Measurements from ENCODE around the gene MS4A4A. TPM values are rescaled to one million over a fixed set of nuclear protein-coding genes. Genes with fewer than 3 reads are reported as not detected.

MS4A4A gene
- total and polyA plus RNA-seq, 10 of the 15 experiments (the other 5 are each of a cell fraction or from before 2014, with no cell fraction given): 0.10 to 2.4 (median 0.68) TPM

DNA sequence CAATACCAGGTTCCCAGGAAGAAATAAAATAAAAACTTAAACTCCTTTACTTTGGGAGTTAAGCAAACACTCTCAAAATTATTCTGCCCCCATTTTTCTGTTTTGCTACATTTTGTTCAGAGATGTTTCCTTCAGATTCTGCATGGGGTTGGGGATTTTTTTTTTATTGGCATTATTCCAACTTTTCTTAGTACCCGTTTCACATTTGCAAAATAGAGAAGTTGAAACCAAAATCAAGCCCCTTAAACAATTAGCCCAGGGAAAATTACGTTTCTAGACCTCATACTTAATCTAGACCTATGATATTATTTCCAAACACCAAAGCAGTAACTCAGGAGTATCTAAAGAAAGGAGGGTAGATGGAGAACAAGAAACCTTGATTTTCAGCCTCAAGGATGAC lies 77.3 kb downstream of the MS4A4A start:
- no TSS peak for BruUV-seq (replicated peaks)
- Histone ChIP-seq H2AFZ (ENCODE audit: control insufficient read depth, low read depth, low read length) (no peak overlapping the region), H3K4me2 (ENCODE audit: control insufficient read depth, insufficient read depth) (no peak overlapping the region), H3K4me1 (ENCODE audit: control insufficient read depth, insufficient read depth, low read length) (no peaks in the 10 kb centered on the region), H3K9ac (ENCODE audit: control insufficient read depth, insufficient read depth, low read length) (no peak overlapping the region), H3K79me2 (ENCODE audit: control insufficient read depth, insufficient read depth, low read length) (no peaks in the 10 kb centered on the region), H3K27ac (ENCODE audit: control insufficient read depth, insufficient read depth) (no peak overlapping the region), H3K36me3 (ENCODE audit: control insufficient read depth in 2 of 2, insufficient read depth in 2 of 2, low read length in 1 of 2) (no peaks in the 10 kb centered on the region), H4K20me1 (ENCODE audit: control insufficient read depth, insufficient read depth) (no peaks in the 10 kb centered on the region), H3K9me3 (replicated peaks; ENCODE audit: control insufficient read depth, insufficient read depth, low read length) (peaks cover 22% of the 10 kb centered on the region; the same call in 2 of the 3 replicates), H3K4me3 (no peak overlapping the region), H3K27me3 (replicated peaks in 1 of 2; ENCODE audit: control insufficient read depth in 2 of 2, insufficient read depth in 2 of 2, low read length in 1 of 2) (no peaks in the 10 kb centered on the region)
- ChIA-PET POLR2A (no interaction called here), CTCF (interaction anchor here (1.3 kb wide), 1 partner anchor 252 kb away, joined by 4 read pairs; no protein-coding TSS in a partner anchor), SMC1A (ENCODE audit: uncharacterized antibody, unreplicated experiment) (interaction anchor here (1.5 kb wide), 1 partner anchor 101 kb away, joined by 4 read pairs; no protein-coding TSS in a partner anchor), RAD21 (ENCODE audit: unreplicated experiment) (no interaction called here)
- intact Hi-C loops (cut with micrococcal nuclease; ENCODE audit: unreplicated experiment) (no loop called here), in situ Hi-C loops (cut with MboI) (no loop called here)
- TF ChIP-seq SMAD1 (IDR thresholded peaks at IDR 0.05; ENCODE audit: low read depth, partially characterized antibody) (peak; percentile 64), EED (IDR thresholded peaks at IDR 0.05; ENCODE audit: low read depth) (no peak)
- 0% methylated on average over 2 of the region's 2 CpGs for WGBS (ENCODE audit: insufficient coverage, insufficient replicate concordance, low lambda C conversion rate, missing lambda C conversion rate)
- FAIRE-seq (no peak), DNase-seq (ENCODE audit: low read depth, low spot score) (no peak), ATAC-seq (no peak)

Other genes starting within 250 kb of the MS4A4A start
Only the 7 nearest of the 12 such genes appear.
- gene MS4A6A, start 97.6 kb upstream of the MS4A4A start, total RNA-seq (2014; rRNA removed): 6.0 and 8.0 TPM in 2 replicates
- 9.6 and 10.1 TPM in 2 replicates for gene MS4A6A, start 97.6 kb upstream of the MS4A4A start, total RNA-seq (2014; rRNA removed; fragmentation: Illumina TruSeq; extraction: Trizol)
- gene MS4A6A, start 97.6 kb upstream of the MS4A4A start, total RNA-seq (2021): 4.5 and 7.1 TPM in 2 replicates
- 30.7 and 31.9 TPM in 2 replicates for gene MS4A6A, start 97.6 kb upstream of the MS4A4A start, polyA plus RNA-seq (2011; rRNA removed)
- 13.8 and 27.4 TPM in 2 replicates for gene MS4A6A, start 97.6 kb upstream of the MS4A4A start, polyA plus RNA-seq (2014; fragmentation: Illumina TruSeq; extraction: Trizol)
- 10 to 100 TPM; 12.2 to 12.5 TPM for gene MS4A6A, start 97.6 kb upstream of the MS4A4A start, polyA plus RNA-seq (2014; fragmentation: Nextera tagmentation; extraction: Ambion mirVana)
- 6.5 and 8.0 TPM in 2 replicates for gene MS4A6A, start 97.6 kb upstream of the MS4A4A start, polyA plus RNA-seq (2014; rRNA removed)
- gene MS4A6A, start 97.6 kb upstream of the MS4A4A start, polyA plus RNA-seq (2016; fragmentation: Nextera tagmentation; extraction: Ambion mirVana): 1 to 10 TPM in 1 of 2 experiments, under 1 TPM in 1; 0.75 to 1.5 TPM
- gene MS4A4E, start 37.5 kb upstream of the MS4A4A start, total RNA-seq (2014; rRNA removed): 0.38 and 0.45 TPM in 2 replicates
- 0.46 and 0.54 TPM in 2 replicates for gene MS4A4E, start 37.5 kb upstream of the MS4A4A start, total RNA-seq (2014; rRNA removed; fragmentation: Illumina TruSeq; extraction: Trizol)
- gene MS4A4E, start 37.5 kb upstream of the MS4A4A start, total RNA-seq (2021): 0.72 and 0.92 TPM in 2 replicates
- not detected in 2 replicates for gene MS4A4E, start 37.5 kb upstream of the MS4A4A start, polyA plus RNA-seq (2011; rRNA removed)
- gene MS4A4E, start 37.5 kb upstream of the MS4A4A start, polyA plus RNA-seq (2014; fragmentation: Illumina TruSeq; extraction: Trizol): 0.06 TPM in 1 of 2 replicates, not detected in the other
- gene MS4A4E, start 37.5 kb upstream of the MS4A4A start, polyA plus RNA-seq (2014; fragmentation: Nextera tagmentation; extraction: Ambion mirVana): under 1 TPM; 0.22 to 0.45 TPM
- gene MS4A4E, start 37.5 kb upstream of the MS4A4A start, polyA plus RNA-seq (2014; rRNA removed): 0.73 and 0.81 TPM in 2 replicates
- not detected for gene MS4A4E, start 37.5 kb upstream of the MS4A4A start, polyA plus RNA-seq (2016; fragmentation: Nextera tagmentation; extraction: Ambion mirVana)
- 0.38 TPM in 1 of 2 replicates, not detected in the other for gene MS4A6E, start 46.6 kb downstream of the MS4A4A start, total RNA-seq (2014; rRNA removed)
- not detected in 2 replicates for gene MS4A6E, start 46.6 kb downstream of the MS4A4A start, total RNA-seq (2014; rRNA removed; fragmentation: Illumina TruSeq; extraction: Trizol)
- not detected in 2 replicates for gene MS4A6E, start 46.6 kb downstream of the MS4A4A start, total RNA-seq (2021)
- 0.14 and 0.27 TPM in 2 replicates for gene MS4A6E, start 46.6 kb downstream of the MS4A4A start, polyA plus RNA-seq (2011; rRNA removed)
- gene MS4A6E, start 46.6 kb downstream of the MS4A4A start, polyA plus RNA-seq (2014; fragmentation: Illumina TruSeq; extraction: Trizol): 0.71 TPM in 1 of 2 replicates, not detected in the other
- gene MS4A6E, start 46.6 kb downstream of the MS4A4A start, polyA plus RNA-seq (2014; fragmentation: Nextera tagmentation; extraction: Ambion mirVana): under 1 TPM; 0.47 to 0.49 TPM
- not detected in 2 replicates for gene MS4A6E, start 46.6 kb downstream of the MS4A4A start, polyA plus RNA-seq (2014; rRNA removed)
- under 1 TPM; 0.39 to 0.86 TPM for gene MS4A6E, start 46.6 kb downstream of the MS4A4A start, polyA plus RNA-seq (2016; fragmentation: Nextera tagmentation; extraction: Ambion mirVana)
- gene MS4A7, start 97.9 kb downstream of the MS4A4A start, total RNA-seq (2014; rRNA removed): 2.2 and 2.9 TPM in 2 replicates
- 3.8 and 4.0 TPM in 2 replicates for gene MS4A7, start 97.9 kb downstream of the MS4A4A start, total RNA-seq (2014; rRNA removed; fragmentation: Illumina TruSeq; extraction: Trizol)
- 2.3 and 3.3 TPM in 2 replicates for gene MS4A7, start 97.9 kb downstream of the MS4A4A start, total RNA-seq (2021)
- gene MS4A7, start 97.9 kb downstream of the MS4A4A start, polyA plus RNA-seq (2011; rRNA removed): 9.6 and 11.1 TPM in 2 replicates
- 3.7 and 4.2 TPM in 2 replicates for gene MS4A7, start 97.9 kb downstream of the MS4A4A start, polyA plus RNA-seq (2014; fragmentation: Illumina TruSeq; extraction: Trizol)
- gene MS4A7, start 97.9 kb downstream of the MS4A4A start, polyA plus RNA-seq (2014; fragmentation: Nextera tagmentation; extraction: Ambion mirVana): 10 to 100 TPM in 1 of 2 experiments, 1 to 10 TPM in 1; 7.2 to 17.0 TPM
- 3.9 and 4.6 TPM in 2 replicates for gene MS4A7, start 97.9 kb downstream of the MS4A4A start, polyA plus RNA-seq (2014; rRNA removed)
- 1 to 10 TPM; 1.7 to 1.8 TPM for gene MS4A7, start 97.9 kb downstream of the MS4A4A start, polyA plus RNA-seq (2016; fragmentation: Nextera tagmentation; extraction: Ambion mirVana)
- gene MS4A14, start 115.8 kb downstream of the MS4A4A start, total RNA-seq (2014; rRNA removed): 0.11 and 0.40 TPM in 2 replicates
- gene MS4A14, start 115.8 kb downstream of the MS4A4A start, total RNA-seq (2014; rRNA removed; fragmentation: Illumina TruSeq; extraction: Trizol): 0.40 and 0.60 TPM in 2 replicates
- 0.77 and 1.0 TPM in 2 replicates for gene MS4A14, start 115.8 kb downstream of the MS4A4A start, total RNA-seq (2021)
- gene MS4A14, start 115.8 kb downstream of the MS4A4A start, polyA plus RNA-seq (2011; rRNA removed): 1.0 and 1.7 TPM in 2 replicates
- 0.81 and 0.89 TPM in 2 replicates for gene MS4A14, start 115.8 kb downstream of the MS4A4A start, polyA plus RNA-seq (2014; fragmentation: Illumina TruSeq; extraction: Trizol)
- under 1 TPM; 0.13 to 0.18 TPM for gene MS4A14, start 115.8 kb downstream of the MS4A4A start, polyA plus RNA-seq (2014; fragmentation: Nextera tagmentation; extraction: Ambion mirVana)
- gene MS4A14, start 115.8 kb downstream of the MS4A4A start, polyA plus RNA-seq (2014; rRNA removed): 0.38 and 0.72 TPM in 2 replicates
- under 1 TPM in 1 of 2 experiments, not detected in 1; 0.63 TPM for gene MS4A14, start 115.8 kb downstream of the MS4A4A start, polyA plus RNA-seq (2016; fragmentation: Nextera tagmentation; extraction: Ambion mirVana)
- not detected in 2 replicates for gene MS4A5, start 148.9 kb downstream of the MS4A4A start, total RNA-seq (2014; rRNA removed)
- gene MS4A5, start 148.9 kb downstream of the MS4A4A start, total RNA-seq (2014; rRNA removed; fragmentation: Illumina TruSeq; extraction: Trizol): not detected in 2 replicates
- not detected in 2 replicates for gene MS4A5, start 148.9 kb downstream of the MS4A4A start, total RNA-seq (2021)
- not detected in 2 replicates for gene MS4A5, start 148.9 kb downstream of the MS4A4A start, polyA plus RNA-seq (2011; rRNA removed)
- not detected in 2 replicates for gene MS4A5, start 148.9 kb downstream of the MS4A4A start, polyA plus RNA-seq (2014; fragmentation: Illumina TruSeq; extraction: Trizol)
- not detected for gene MS4A5, start 148.9 kb downstream of the MS4A4A start, polyA plus RNA-seq (2014; fragmentation: Nextera tagmentation; extraction: Ambion mirVana)
- not detected in 2 replicates for gene MS4A5, start 148.9 kb downstream of the MS4A4A start, polyA plus RNA-seq (2014; rRNA removed)
- gene MS4A5, start 148.9 kb downstream of the MS4A4A start, polyA plus RNA-seq (2016; fragmentation: Nextera tagmentation; extraction: Ambion mirVana): not detected
- gene MS4A1, start 175.2 kb downstream of the MS4A4A start, total RNA-seq (2014; rRNA removed): 648 and 816 TPM in 2 replicates
- 704 and 727 TPM in 2 replicates for gene MS4A1, start 175.2 kb downstream of the MS4A4A start, total RNA-seq (2014; rRNA removed; fragmentation: Illumina TruSeq; extraction: Trizol)
- gene MS4A1, start 175.2 kb downstream of the MS4A4A start, total RNA-seq (2021): 464 and 482 TPM in 2 replicates
- gene MS4A1, start 175.2 kb downstream of the MS4A4A start, polyA plus RNA-seq (2011; rRNA removed): 2,106 and 2,789 TPM in 2 replicates
- gene MS4A1, start 175.2 kb downstream of the MS4A4A start, polyA plus RNA-seq (2014; fragmentation: Illumina TruSeq; extraction: Trizol): 1,039 and 1,405 TPM in 2 replicates
- 1,000 to 10,000 TPM in 1 of 2 experiments, 100 to 1,000 TPM in 1; 730 to 1,013 TPM for gene MS4A1, start 175.2 kb downstream of the MS4A4A start, polyA plus RNA-seq (2014; fragmentation: Nextera tagmentation; extraction: Ambion mirVana)
- gene MS4A1, start 175.2 kb downstream of the MS4A4A start, polyA plus RNA-seq (2014; rRNA removed): 415 and 598 TPM in 2 replicates
- 100 to 1,000 TPM; 329 to 364 TPM for gene MS4A1, start 175.2 kb downstream of the MS4A4A start, polyA plus RNA-seq (2016; fragmentation: Nextera tagmentation; extraction: Ambion mirVana)

Data from GM12878 (cell line).